HCT116 (cell line): ENCODE measurements around the gene ACER2. TPM values are rescaled to one million over a fixed set of nuclear protein-coding genes. Genes with fewer than 3 reads are reported as not detected.
"Not testable (repeated sequence)": the region's sequence is repeated elsewhere in the genome, so short reads cannot be mapped to it uniquely, and the experiment has no call there.

Experiments used
- ATAC-seq: fragments of 200-7000 bp; cut with Tn5 transposase; 2 replicates; pipeline ENCODE4 v1.9.1; 2020; ENCODE audit warnings: mild to moderate bottlenecking, moderate library complexity
- BruUV-seq: library from RNA; stranded (reverse); fragments of 400-500 nt; replicated peaks from 2 replicates; lab custom pipeline; 2021; lab: Mats Ljungman, UMichigan
- CTCF ChIA-PET: fragments of 300-600 bp; sonication (Branson Sonifier 250); formaldehyde crosslinking; loops from one replicate; lab custom pipeline; 2021; ENCODE audit warnings: antibody characterized with exemption; lab: Charles Lee
- POLR2A ChIA-PET: fragments of 300-600, 350-600 bp; sonication (Branson Sonifier 250); formaldehyde crosslinking; loops from one replicate; lab custom pipeline; 2021; ENCODE audit warnings: antibody characterized with exemption; lab: Charles Lee
- RAD21 ChIA-PET, 2 experiments: fragments of 300-600 bp; sonication (Branson Sonifier 250); formaldehyde crosslinking; loops; one replicate each; lab custom pipeline; 2023; ENCODE audit warnings: low total read pairs in 2 of 2; ENCODE audit not compliant: uncharacterized antibody in 2 of 2, unreplicated experiment in 2 of 2, low non-redundant PET in 1 of 2; lab: Charles Lee
- DNase-seq: peaks from one replicate; pipeline ENCODE4 v3.0.0-alpha.2; 2010; ENCODE audit warnings: low read depth, low spot score
- H2AFZ ChIP-seq: fragments of 200-600 bp; shearing (Covaris generic), sonication (generic); 2 replicates; pipeline ENCODE4 v1.6.1; 2017; ENCODE audit warnings: low read depth, mixed run types, mixed read lengths, antibody characterized with exemption, low read length; ENCODE audit not compliant: poor library complexity, severe bottlenecking
- H3K27ac ChIP-seq: 2 replicates; pipeline ENCODE4 v1.5.1; 2012; ENCODE audit warnings: low read depth, low read length
- H3K27me3 ChIP-seq: fragments of 200-600 bp; sonication (generic); 2 replicates; pipeline ENCODE4 v1.6.1; 2016; ENCODE audit warnings: mixed run types, low read length, mixed read lengths; ENCODE audit not compliant: insufficient read depth
- H3K36me3 ChIP-seq, 2 experiments: fragments of 200-500 bp in 1 of 2; fragments of 200-600 bp in 1 of 2; sonication (Bioruptor generic) in 1 of 2; sonication (generic) in 1 of 2; 2 replicates each; pipeline versions ENCODE4 v1.5.1 to v1.6.1; 2014 to 2016; ENCODE audit warnings: low read length in 2 of 2, inconsistent platforms in 1 of 2, mixed read lengths in 1 of 2, mixed run types in 1 of 2; ENCODE audit not compliant: insufficient read depth in 2 of 2, control insufficient read depth in 1 of 2
- H3K4me1 ChIP-seq, 2 experiments: fragments of 200-600 bp in 1 of 2; sonication (generic) in 1 of 2; 2 replicates each; pipeline versions ENCODE4 v1.5.1 to v1.6.1; 2012 to 2017; ENCODE audit warnings: low read length in 2 of 2, inconsistent platforms in 1 of 2, mild to moderate bottlenecking in 1 of 2, mixed read lengths in 1 of 2, mixed run types in 1 of 2, moderate library complexity in 1 of 2; ENCODE audit not compliant: insufficient read depth in 2 of 2, control insufficient read depth in 1 of 2
- H3K4me2 ChIP-seq: fragments of 200-600 bp; sonication (generic); 2 replicates; pipeline ENCODE4 v1.6.1; 2017; ENCODE audit warnings: mixed run types, low read length, mixed read lengths
- H3K4me3 ChIP-seq, 2 experiments: fragments of 200-600 bp in 1 of 2; sonication (generic) in 1 of 2; replicated peaks in 1 of 2; 2 replicates each; pipeline ENCODE4 v1.5.1; 2011 to 2016; ENCODE audit warnings: low read length in 2 of 2, control low read depth in 1 of 2, low read depth in 1 of 2, mild to moderate bottlenecking in 1 of 2, mixed read lengths in 1 of 2, mixed run types in 1 of 2
- H3K79me2 ChIP-seq: fragments of 200-600 bp; sonication (generic); 2 replicates; pipeline ENCODE4 v1.6.1; 2017; ENCODE audit warnings: mild to moderate bottlenecking, mixed run types, low read length, moderate library complexity, mixed read lengths; ENCODE audit not compliant: insufficient read depth
- H3K9ac ChIP-seq: fragments of 200-600 bp; sonication (generic); 2 replicates; pipeline ENCODE4 v1.6.1; 2016; ENCODE audit warnings: low read length, mixed read lengths
- H3K9me2 ChIP-seq: fragments of 200-600 bp; sonication (generic), shearing (Covaris generic); 2 replicates; pipeline ENCODE4 v1.6.1; 2017; ENCODE audit warnings: mixed run types, mild to moderate bottlenecking, moderate library complexity; ENCODE audit not compliant: insufficient read depth
- H3K9me3 ChIP-seq, 2 experiments: fragments of 200-500 bp in 1 of 2; fragments of 200-600 bp in 1 of 2; sonication (Bioruptor generic) in 1 of 2; sonication (generic) in 1 of 2; 2 replicates each; pipeline ENCODE4 v1.6.1; 2014 to 2017; ENCODE audit warnings: low read length in 2 of 2, mixed read lengths in 2 of 2, inconsistent platforms in 1 of 2, low read depth in 1 of 2, mild to moderate bottlenecking in 1 of 2, mixed run types in 1 of 2, moderate library complexity in 1 of 2; ENCODE audit not compliant: control insufficient read depth in 1 of 2, insufficient read depth in 1 of 2
- H4K20me1 ChIP-seq: fragments of 200-600 bp; sonication (generic), shearing (Covaris generic); 2 replicates; pipeline ENCODE4 v1.6.1; 2017; ENCODE audit warnings: mixed run types, mild to moderate bottlenecking, moderate library complexity; ENCODE audit not compliant: insufficient read depth
- EGR1 ChIP-seq: IDR thresholded peaks from 2 replicates; pipeline ENCODE4 v1.6.1; 2012; ENCODE audit warnings: low read depth
- ELF1 ChIP-seq: IDR thresholded peaks from 2 replicates; pipeline ENCODE4 v1.6.1; 2012; ENCODE audit warnings: low read depth, borderline replicate concordance
- intact Hi-C: fragments of 100-400 bp; cut with micrococcal nuclease; formaldehyde crosslinking; loops from 2 replicates; pipeline ENCODE4 v1.10.0; 2022
- total RNA-seq: library from RNA; stranded (reverse); gene quantifications from one replicate; pipeline ENCODE4 v1.2.1, GENCODE V29; 2021; ENCODE audit not compliant: unreplicated experiment

The ACER2 gene
- total RNA-seq, 1 experiment from 2014 or later = 4.3 TPM

- BruUV-seq, H3K36me3 ChIP-seq, H4K20me1 ChIP-seq, DNase-seq, intact Hi-C loops, H3K27me3 ChIP-seq, H3K9ac ChIP-seq, CTCF ChIA-PET, H3K4me2 ChIP-seq, H3K27ac ChIP-seq, H3K9me3 ChIP-seq, H2AFZ ChIP-seq, RAD21 ChIA-PET, ATAC-seq, POLR2A ChIA-PET, H3K4me3 ChIP-seq, H3K9me2 ChIP-seq, H3K79me2 ChIP-seq, H3K4me1 ChIP-seq: not testable (repeated sequence)
Measured at GRCh38 chr9:19403231-19403630, 5.6 kb upstream of the ACER2 start.

- no peaks in the 10 kb centered on the region for H3K79me2 ChIP-seq
- BruUV-seq = no TSS peak
- H4K20me1 ChIP-seq = no peaks in the 10 kb centered on the region
- H3K4me1 ChIP-seq = peaks cover 2 to 11% of the 10 kb centered on the region in 2 experiments; a peak in 2 of 4 replicates
- H3K4me2 ChIP-seq = no peak overlapping the region
- H3K9ac ChIP-seq = no peak overlapping the region
- DNase-seq = no peak
- TF ChIP-seq ELF1 (no peak), EGR1 (no peak)
- no peak overlapping the region for H3K27ac ChIP-seq
- RAD21 ChIA-PET = no interaction called here
- no peaks in the 10 kb centered on the region for H3K9me2 ChIP-seq
- POLR2A ChIA-PET = no interaction called here
- intact Hi-C loops = no loop called here
- H3K4me3 ChIP-seq = no peak overlapping the region
- H2AFZ ChIP-seq = no peak overlapping the region
- no peaks in the 10 kb centered on the region for H3K27me3 ChIP-seq
- H3K9me3 ChIP-seq = peaks cover 0 to 5% of the 10 kb centered on the region in 2 experiments; a peak in 1 of 4 replicates
- no peak for ATAC-seq
- H3K36me3 ChIP-seq = no peaks in the 10 kb centered on the region
- CTCF ChIA-PET = no interaction called here
Measured at GRCh38 chr9:19404283-19405075, 4.3 kb upstream of the ACER2 start.
